ENCODE results near the gene NHLRC4.

NHLRC4 gene

DNA sequence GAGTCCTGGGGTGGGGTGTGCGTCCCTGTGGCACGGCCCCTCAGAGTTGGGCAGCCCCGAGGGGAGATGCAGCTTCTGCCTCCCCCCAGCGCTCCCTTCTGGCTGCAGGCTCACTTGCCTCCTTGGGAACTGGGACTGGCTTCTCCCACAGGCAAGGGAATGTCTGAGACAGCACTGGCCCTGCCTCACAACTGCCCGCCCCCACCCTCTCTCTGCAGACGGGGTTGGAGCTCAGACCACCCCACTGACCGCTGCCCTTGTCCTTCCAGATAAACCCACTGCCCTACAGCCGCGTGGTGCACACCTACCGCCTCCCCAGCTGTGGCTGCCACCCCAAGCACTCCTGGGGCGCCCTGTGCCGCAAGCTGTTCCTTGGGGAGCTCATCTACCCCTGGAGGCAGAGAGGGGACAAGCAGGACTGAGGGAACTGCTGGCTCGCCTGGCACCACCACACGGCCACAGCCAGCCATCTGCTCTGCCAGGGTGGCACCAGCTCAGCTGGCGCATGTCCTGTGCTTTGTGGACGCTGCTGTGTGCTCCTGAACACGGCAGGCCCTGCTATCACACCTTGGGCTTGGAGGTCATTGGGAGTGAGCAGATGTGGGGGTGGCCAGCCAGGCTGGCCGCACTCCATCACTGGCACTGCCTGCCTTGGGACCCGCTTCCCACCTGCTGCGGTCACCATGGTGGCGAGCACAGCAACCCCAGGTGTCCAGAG, 16.0 kb downstream of the NHLRC4 start:
- in situ Hi-C loops (cut with MboI; ENCODE audit: low sequenced_read_pairs) = no loop called here

DNA sequence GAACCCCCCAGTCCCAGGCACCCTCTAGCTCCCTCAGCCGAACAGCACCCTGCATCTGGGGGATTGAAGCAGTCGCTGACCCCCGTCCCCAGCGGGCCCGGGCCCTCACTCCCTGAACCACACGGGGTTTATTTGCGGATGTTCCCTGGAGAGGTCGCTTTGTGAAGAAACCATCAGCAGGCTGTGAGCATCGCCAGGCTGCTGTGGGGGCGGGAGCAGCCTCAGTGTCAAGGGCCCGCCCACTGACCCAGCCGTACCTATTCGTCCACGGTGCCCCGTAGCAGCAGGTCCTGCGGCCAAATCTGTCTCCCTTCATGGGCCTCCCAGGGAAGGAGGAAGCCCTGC, 16.6 kb downstream of the NHLRC4 start:
- in situ Hi-C loops (cut with MboI; ENCODE audit: low sequenced_read_pairs) = no loop called here

DNA sequence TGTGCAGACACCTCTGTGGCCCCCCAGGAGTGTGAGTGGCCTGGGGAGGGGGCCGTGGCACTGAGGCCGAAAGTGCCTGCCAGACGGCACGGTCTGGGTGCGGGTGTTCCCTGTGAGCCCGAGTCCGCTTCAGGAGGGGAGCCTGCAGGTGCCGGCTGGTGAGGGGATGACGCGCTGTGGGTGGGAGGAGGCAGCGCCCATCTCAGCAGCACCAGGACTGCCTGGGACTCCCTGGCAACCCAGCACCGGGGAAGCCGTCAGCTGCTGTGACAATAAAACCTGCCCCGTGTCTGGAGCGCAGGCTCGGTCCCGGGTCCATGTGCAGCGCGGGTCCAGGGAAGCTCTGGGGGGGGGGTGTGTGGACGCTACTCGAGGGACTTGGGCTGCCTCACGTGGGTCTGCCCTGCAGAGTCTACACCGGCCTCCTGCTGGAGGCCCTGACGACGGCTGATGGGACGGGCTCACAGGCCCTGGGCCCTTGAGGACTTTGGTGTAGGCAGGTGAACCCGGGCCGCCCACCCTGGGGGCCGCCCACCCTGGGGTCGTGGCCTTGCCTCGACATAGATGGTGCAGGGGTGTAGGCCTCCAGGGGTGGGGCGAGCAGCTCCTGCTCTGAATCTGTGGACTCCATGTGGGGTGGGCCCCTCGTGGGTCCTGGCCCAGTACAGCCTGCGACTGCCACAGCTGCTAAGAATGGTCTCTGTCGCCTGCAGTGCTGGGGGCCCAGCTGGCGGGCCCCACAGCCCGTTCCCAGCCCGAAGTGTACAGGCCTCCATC, 17.2 kb downstream of the NHLRC4 start:
- in situ Hi-C loops (cut with MboI; ENCODE audit: low sequenced_read_pairs) = no loop called here

DNA sequence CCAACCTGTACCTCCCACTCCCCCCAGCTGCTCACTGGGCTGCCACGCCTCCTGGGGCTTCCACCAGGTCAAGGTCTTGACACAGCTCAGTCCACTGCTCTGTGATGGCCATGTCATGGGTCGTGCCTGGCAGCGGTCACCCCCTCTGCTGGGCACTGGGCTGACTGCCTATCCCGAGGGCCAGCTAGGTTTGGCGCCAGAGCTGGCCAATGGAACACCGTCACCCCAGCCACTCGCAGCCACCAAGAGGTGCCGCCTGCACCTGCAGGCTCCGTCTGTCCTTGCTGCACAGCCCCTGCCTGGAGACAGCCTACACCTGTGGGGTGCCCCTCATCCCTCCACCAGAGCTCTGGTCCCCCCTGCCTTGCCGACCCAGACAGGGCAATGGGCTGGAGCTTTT, 18.5 kb downstream of the NHLRC4 start:
- in situ Hi-C loops (cut with MboI; ENCODE audit: low sequenced_read_pairs) = no loop called here

DNA sequence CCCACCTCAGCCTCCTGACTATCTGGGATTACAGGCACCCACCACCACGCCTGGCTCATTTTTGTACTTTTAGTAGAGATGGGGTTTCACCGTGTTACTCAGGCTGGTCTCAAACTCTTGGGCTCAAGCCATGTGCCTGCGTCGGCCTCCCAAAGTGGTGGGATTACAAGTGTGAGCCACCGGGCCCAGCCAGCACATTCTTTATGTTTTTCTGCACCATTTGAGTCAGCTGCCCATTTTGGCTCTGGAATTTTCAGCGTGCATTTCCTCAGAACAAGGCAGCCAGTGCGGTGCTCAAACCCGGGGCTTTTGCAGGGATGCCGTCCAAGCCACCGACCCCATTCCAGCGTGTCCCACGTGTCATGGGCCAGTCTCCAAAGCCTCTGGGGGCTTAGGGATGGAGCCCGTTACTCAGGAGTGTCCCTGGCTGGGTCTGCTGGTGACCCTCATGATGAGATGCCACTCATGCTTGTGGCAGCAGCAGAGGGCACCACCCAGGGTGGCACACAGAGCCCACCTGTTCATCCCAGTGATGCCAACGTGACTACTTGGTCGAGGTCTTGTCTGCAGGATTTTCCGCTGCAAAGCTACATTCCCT, 19.3 kb downstream of the NHLRC4 start:
- in situ Hi-C loops (cut with MboI; ENCODE audit: low sequenced_read_pairs) = no loop called here

DNA sequence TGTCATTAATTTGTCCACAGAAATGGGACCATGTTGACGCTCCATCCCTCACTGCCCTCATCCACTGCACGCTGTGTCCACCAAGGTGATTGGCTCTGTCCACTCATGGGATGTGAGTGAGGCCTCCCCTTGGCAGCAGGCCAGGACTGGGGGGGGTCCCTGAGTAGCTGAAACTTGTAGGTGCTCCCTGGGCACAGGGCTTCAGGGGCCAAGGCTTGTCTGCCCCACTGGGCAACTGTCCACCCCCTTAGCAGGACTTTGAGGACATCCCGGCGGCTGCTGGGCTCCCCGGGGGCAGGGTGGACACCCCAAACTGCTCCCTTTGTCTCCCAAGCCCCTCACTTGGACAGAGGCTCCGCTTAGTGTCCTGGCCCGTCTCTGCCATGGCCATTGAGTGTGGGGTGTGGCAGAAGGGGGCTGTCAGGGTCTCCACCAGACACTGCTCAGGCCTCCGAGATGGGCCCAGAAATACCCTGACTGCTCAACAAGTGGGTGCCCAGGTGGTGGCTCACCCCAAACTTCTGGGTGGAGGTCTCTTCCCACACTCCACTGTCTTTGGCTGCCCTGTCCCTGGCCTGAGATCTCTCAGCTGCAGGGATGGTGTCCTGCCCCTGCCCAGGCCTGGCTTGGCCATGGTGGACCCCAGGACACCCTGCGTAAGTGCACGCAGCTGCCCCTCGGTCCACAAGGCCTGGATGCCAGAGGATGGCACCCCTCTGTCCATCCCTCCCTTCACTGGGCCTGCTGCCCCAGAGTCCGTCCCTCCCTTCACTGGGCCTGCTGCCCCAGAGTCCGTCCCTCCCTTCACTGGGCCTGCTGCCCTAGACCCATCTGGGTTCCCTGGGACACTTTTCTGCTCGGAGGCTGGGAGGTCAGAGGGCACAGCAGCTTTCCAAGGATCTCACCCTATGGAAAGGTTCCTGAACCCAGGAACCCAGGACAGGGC, 20.1 kb downstream of the NHLRC4 start:
- in situ Hi-C loops (cut with MboI; ENCODE audit: low sequenced_read_pairs) = no loop called here

DNA sequence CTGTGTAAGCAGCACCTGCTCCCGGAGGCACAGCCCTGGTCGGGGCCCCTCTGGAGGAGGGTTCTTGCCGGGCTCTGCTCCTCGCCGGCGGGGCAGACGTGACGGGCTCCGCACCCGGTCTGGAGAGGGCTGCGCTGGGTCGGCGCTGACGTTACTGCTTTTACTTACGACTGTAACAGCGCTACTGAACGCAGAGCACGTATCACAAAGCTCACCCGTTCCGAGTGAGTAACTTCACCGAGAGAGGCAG, 21.8 kb downstream of the NHLRC4 start:
- in situ Hi-C loops (cut with MboI; ENCODE audit: low sequenced_read_pairs) = no loop called here

DNA sequence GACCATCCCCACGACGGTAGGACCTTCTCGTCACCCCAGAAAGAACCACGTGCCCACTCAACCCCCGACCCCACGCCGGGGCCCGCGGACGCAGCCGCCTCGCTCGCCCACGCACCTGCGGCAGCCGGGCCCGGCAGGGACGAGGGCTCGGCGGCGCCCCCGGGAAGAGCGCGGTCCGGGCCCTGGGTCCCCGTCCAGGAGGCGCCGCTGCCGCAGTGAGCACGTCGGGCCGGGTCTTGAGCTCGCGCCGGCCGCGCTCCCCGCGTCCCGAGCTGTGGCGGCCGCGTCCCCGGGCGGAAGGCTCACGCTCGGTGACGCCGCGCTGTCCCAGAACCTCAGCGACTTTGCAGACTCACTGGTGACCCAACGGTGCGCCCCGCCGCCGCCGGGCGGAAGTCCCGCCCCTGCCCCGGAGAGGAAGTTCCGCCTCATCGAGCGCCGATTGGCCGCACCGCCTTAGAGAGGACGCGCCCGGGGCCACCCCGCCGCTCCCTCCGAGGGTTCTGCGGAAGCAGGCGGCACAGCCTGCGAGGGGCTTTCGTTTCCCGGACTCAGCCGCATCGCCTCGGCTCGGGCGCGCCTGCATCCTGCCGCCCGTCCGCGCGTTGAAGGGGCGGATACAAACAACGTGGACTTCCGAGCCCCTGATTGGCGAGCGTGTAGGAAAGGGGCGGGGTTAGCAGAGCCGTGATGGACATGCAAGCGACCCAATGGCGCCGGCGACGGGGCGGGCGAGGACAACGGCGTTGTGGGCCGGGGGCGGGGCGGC, 22.3 kb downstream of the NHLRC4 start:
- in situ Hi-C loops (cut with MboI; ENCODE audit: low sequenced_read_pairs) = no loop called here

DNA sequence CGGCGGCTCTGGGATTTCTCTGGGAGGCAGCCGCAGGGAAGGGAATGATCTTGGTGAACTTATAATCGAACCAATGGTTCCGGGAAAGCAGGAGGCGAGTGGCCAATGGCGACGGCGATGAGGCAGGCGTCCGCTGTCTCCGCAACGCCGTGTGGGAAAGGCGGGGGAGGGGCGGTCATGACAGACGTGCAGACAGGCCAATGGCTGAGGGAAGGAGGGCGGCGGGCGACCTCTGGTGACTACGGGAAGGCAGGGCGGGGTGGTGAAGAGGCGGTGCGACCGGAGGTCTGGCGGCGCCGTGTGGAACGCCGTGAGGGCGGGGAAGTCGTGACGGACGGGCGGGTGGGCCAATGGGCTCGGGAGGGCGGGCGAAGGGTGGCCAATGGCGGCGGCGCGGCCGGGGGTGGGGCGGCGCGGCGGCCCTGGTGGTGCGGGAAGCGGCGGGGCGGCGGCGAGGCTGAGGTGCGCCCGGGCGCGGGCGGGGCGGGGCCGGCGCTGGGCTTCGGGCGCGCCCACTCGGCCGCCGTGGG, 22.9 kb downstream of the NHLRC4 start, which contains the start of gene RAB40C:
Gene RAB40C, plus strand, starts transcription at position 409 of the 530 bp plus-strand sequence. CDS start 226 bp downstream, outside the sequence.
- in situ Hi-C loops (cut with MboI; ENCODE audit: low sequenced_read_pairs) = no loop called here

DNA sequence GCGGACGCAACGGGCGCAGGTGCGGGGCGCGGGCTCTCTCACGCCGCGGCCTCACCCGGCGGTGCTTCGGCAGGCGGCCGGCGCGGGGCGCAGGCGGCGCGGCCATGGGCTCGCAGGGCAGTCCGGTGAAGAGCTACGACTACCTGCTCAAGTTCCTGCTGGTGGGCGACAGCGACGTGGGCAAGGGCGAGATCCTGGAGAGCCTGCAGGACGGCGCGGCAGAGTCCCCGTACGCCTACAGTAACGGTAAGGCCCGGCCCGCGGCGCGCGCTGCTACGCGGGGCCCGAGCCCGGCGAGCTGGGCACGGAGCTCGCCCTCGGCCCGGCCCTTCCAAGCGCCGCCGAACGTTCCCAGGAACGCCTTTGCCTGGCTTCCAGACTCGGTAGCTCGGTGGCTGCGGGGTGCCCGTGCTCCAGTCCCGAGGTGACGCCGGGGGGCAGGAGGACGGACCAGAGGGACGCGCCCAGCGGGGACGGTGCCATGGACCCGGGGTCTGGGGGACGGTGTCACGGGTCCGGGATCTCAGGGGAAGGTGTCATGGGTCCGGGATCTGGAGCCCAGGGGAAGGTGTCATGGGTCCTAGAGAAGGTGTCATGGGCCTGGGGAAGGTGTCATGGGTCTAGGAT, 23.5 kb downstream of the NHLRC4 start:
- in situ Hi-C loops (cut with MboI; ENCODE audit: low sequenced_read_pairs) = no loop called here

DNA sequence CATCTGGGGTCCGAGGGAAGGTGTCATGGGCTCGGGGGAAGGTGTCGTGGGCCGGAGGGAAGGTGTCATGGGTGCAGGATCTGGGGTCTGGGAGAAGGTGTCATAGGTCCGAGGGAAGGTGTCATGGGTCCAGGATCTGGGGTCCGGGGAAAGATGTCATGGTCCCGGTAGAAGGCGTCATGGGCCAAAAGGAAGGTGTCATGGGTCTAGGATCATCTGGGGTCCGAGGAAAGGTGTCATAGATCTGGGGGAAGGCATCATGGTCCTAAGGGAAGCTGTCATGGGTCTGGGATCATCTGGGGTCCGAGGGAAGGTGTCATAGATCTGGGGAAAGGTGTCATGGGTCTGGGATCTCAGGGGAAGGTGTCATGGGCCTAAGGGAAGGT, 24.0 kb downstream of the NHLRC4 start:
- in situ Hi-C loops (cut with MboI; ENCODE audit: low sequenced_read_pairs) = no loop called here

DNA sequence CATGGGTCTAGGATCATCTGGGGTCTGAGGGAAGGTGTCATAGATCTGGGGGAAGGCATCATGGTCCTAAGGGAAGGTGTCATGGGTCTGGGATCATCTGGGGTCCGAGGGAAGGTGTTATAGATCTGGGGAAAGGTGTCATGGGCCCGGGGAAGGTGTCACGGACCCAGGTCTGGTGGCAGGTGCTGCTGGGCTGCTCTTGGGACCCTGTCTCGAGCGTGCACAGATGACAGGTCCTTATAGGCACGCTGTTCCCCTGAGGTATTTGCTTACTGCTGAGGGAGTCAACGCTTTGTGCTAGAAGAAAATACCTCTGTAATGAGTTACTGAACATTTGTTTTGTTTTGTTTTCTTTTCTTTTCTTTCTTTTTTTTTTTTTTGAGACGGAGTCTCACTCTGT, 24.4 kb downstream of the NHLRC4 start:
- in situ Hi-C loops (cut with MboI; ENCODE audit: low sequenced_read_pairs) = no loop called here

DNA sequence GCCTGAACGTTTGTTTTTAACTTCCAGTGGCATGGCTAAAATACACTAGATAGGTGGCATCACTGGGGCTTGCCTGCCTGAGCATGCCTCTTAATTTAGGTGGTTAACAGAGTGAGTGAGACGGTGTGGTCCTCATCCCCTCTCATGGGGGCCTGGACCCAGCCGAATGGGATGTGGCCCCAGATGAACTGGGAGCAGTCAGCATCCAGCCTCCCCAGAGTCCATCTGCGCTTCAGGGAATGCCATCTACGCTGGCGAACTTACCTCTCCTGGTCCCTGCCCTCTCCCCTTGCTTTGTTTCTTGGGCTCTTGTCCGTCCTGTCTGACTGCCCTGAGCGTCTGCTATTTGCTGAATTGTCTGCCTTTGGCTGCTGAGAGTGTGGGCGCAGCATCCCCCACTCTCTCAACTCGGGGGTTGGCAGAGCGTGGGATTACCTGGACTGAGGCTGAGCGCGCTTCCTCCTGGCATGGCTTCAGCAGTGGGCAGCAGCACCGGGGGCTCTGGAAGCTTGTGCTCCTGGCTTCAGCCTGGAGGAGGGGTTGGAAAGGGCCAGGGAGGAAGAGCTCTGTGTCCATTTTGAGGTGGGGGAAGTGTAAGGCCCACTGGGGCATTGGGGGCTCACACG, 25.2 kb downstream of the NHLRC4 start:
- in situ Hi-C loops (cut with MboI; ENCODE audit: low sequenced_read_pairs) = no loop called here

DNA sequence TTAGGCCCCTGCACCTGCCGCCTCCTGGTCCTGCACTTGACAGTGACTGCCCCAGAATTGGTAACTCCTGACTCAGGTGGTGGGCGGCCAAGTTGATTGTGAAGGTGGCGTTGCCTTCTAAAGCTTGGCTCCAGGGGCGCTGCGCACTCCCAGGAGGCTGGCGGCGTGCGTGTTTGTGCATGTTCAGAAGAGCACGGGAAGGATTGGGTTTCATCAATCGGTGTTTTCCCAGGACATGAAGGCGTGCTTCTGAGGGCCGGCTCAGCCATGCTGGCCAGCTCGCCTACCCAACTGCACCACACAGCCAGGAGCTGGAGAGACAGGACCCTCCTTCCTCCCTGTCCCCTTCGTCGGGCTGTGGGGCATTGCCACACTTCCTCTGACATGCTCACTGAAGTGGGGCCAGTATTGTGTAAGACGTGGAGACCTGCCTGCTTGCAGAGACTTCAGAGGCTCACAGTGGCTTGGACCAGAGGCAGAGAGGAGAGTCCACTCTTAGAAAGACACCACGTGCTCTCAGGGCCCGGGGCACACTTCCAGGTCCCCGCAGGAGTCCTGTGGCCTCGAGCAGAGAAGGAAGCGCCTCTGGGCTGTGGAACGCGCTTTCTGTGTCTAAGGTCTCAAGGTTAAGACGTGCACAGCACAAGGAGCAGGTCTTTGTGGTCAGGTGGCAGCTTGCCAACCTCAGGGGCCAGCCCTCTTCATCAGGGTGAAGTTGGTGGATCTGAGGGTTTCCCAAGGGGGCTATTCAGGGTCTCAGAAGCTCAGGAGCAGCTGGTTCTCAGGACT, 25.9 kb downstream of the NHLRC4 start:
- in situ Hi-C loops (cut with MboI; ENCODE audit: low sequenced_read_pairs) = no loop called here

DNA sequence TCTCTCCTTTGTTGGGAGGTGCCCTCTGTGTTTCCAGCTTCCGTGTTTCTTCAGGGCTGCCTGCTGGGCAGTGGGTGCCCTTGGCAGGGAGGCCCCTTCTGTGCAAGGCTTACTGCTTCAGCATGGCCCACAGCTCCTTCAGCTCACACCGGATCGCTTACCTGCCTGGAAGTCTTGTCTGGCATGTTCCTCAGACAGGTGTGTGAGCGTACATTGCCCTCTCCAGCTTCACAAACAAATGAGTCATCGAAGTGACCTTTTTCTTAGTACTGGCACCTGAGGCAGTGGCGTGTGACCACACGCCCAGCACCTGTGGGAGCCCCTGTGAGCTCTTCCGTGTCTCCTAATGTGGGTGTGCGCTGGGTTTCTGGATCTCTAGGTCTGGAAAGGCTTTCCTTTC, 26.6 kb downstream of the NHLRC4 start:
- in situ Hi-C loops (cut with MboI; ENCODE audit: low sequenced_read_pairs) = no loop called here

DNA sequence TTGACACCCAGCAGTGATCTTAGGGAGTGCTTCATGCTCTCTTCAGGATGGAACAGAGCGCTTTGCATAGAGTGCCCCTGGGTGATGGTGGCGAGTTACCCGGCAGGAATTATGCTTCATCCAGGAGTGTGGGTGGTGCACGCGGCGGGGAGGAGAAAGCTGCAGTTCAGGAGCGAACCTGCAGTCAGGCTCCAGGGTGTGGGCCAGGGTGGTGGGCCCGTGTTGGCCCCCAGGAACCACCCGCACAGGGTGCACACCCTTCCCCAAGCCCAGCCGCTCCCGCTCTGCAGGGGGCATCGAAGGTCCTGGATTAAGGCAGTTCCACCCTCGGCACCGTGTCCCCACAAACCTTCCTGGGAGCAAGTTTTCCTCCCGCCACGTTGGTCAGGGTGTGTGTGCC, 27.0 kb downstream of the NHLRC4 start:
- in situ Hi-C loops (cut with MboI; ENCODE audit: low sequenced_read_pairs) = no loop called here

DNA sequence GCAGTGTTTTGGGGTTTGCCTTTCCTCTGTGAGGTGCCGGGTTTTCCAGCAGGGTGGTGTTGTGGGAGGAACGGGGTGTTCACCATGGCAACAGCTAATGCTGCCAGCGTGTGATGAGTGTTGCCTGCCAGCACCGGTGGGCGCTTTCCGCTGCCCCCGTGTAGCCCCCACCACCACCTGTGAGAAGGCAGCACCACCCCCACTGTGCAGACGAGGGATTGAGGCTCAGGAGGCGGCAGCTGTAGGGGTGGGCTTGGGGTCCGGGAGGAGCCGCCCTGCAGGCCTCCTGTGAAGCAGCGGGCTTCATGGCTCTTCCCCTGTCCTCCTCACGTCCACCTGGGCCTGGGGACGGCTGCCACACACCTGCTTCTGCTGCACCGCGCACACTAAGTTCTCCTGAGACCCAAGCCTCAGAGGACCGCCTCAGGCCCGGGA, 28.3 kb downstream of the NHLRC4 start:
- in situ Hi-C loops (cut with MboI; ENCODE audit: low sequenced_read_pairs) = no loop called here

DNA sequence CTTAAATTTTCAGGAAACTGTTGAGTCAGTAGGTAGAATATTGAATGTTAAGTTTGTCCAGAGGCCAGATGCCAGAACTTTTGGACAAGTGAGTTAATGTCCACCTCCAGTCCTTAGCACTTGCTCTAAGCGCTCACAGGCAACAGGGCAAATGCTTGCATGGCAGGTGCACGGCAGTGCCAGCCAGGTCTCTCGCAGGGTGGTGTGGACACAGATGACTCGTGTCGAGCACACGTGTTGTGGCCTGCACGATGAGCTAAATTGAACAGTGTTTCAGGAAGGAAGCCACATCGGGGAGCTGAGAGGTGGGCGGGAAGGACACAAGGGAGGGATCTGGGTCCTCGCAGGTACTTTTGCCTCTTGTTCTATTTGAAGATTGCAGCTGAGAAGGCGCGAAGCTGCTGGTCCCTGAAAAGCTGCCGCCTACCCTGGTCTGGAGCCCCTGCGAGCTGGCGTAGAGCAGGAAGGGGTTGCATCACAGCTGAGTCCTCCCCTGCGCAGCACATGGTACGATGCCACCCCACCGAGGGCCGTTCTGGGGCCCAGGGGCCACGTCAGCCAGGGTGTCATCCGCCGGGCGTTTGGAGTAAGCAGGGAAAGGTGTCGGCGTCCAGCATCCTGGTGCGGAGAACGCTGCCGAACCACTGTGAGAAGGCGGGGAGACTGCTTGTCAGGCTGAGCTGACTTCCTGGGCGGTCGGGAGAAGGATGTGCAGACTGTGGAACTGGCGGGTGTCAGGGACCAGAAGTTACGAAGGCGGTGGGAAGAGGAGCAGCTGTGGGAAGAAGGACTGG, 29.3 kb downstream of the NHLRC4 start:
- in situ Hi-C loops (cut with MboI; ENCODE audit: low sequenced_read_pairs) = no loop called here

Measured in HL-60/S4 treated with retinoic acid at 250 ng/mL for 4 days and 3 days (cell line).